SH-SY5Y (cell line): ENCODE results near the gene CRYZL1.
A peak's percentile ranks its signal among the peaks of the same experiment; 100 is the strongest.

ENCODE experiments used
- GATA2 ChIP-seq: IDR thresholded peaks from 2 replicates; pipeline ENCODE4 v1.6.1; 2011; ENCODE audit warnings: mild to moderate bottlenecking, low read depth, low read length
- GATA3 ChIP-seq: IDR thresholded peaks from 2 replicates; pipeline ENCODE4 v1.6.1; 2011; ENCODE audit warnings: low read depth, mild to moderate bottlenecking, low read length, moderate library complexity

CRYZL1 gene

DNA sequence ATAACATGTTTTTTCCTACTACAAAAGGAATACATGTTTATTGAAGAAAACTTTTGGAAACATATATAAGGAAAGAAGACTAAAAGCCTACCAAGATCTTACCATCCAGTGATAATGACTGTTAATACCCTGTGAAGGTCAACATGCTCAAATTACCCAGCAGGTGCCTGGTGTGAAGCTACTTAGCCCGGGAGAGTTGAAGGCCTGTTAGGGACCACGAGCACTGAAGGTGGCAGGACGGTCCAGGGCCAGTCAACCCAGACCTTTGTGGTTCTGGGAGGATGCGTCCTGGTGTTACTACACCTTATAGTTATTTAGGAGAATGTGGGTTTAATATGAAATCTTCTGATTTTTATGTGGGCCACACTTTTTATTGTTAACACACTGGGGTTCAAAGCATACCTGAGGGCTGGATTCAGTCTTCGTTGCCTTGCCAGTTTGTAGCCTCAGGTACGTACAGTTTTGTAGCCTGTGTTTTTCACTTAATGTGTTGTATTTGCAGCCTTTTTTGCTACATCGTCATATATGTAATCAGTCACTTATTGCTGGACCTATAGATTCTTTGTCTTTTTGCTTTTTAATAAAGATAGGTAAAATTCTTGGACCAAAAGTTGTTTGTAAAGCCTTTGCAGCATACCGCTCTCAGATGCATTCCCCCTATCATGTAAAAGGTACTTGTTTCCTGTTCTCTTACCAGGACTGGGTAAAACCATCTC is 10.6 kb upstream of the CRYZL1 start:
- TF ChIP-seq GATA3 (no peak), GATA2 (no peak)

DNA sequence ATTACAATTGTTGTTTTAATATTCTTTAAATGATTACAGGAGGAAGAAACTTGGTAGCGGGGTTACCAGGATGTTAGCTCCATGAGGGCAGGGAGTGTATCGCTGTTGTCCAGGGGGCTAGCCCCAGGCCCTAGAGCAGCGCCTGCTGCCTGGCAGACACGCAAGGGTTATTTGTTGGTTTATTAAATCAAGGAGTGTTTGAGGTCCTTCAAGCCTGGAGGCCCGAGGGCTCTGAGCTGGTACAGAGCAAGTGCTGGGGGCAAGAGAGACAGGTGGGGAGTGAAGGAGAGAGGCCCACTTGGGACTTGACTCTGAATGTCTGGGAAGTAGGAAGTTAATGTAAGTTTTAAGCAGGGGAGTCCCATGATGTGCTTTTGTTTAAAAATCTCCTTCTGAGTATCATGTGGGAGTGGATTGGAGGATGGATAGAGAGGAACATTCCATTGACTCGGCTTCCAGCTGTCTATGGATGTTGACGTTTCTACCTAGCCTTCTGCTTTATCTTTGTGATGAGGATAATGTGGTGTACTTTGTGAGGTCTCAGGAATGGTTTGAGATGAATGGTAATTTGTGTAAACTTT is 9.5 kb upstream of the CRYZL1 start:
- TF ChIP-seq GATA3 (no peak), GATA2 (no peak)

DNA sequence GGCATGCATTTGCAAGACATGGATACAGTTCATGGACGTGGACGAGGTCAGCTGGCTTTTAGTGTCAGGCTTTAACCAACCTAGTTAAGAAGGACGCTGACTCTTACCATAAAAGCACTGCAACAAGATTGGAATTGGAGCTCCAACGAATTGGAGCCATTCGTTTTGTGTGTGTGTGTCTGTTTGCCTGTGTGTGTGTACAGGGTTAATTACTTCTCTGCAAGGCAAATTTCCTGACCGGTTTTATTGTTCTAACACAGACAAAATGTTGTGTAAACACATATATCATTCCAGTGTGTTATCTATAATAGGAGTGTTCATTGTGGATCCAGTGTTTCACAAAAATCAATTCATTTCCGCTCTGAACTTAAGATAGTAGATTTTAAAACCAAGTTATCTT is 8.7 kb upstream of the CRYZL1 start:
- no peak for TF ChIP-seq GATA2
- no peak for TF ChIP-seq GATA3

DNA sequence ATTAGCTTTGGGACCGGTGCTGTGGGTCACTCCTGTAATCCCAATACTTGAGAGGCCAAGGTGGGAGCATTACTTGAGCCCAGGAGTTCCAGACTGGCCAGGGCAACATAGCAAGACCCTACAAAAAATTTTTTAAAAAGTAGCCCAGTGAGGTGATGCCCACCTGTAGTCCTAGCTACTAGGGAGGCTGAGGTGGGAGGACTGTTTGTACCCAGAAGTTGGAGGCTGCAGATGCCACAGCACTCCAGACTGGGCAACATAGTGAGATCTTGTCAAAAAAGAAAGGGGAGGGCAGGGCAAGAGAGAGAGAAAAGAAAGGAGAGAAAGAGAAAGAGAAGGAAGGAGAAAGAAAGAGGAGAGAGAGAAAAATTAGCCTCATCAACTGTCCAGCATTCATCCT is 7.0 kb upstream of the CRYZL1 start:
- TF ChIP-seq GATA2 (no peak), GATA3 (no peak)

DNA sequence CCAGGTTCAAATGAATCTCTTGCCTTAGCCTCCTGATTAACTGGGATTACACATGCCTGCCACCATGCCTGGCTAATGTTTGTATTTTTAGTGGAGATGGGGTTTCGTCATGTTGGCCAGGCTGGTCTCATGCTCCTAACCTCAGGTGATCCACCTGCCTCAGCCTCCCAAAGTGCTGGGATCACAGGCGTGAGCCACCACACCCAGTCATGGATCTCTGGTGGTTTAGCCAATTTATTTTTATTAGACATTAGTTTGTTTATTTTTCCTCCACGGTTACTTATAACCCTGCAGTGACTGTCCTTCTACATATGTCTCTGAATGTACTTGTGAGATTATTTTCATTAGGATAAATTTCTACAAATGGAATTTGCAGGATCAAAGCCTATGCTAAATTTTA is 6.0 kb upstream of the CRYZL1 start:
- no peak for TF ChIP-seq GATA3
- no peak for TF ChIP-seq GATA2

DNA sequence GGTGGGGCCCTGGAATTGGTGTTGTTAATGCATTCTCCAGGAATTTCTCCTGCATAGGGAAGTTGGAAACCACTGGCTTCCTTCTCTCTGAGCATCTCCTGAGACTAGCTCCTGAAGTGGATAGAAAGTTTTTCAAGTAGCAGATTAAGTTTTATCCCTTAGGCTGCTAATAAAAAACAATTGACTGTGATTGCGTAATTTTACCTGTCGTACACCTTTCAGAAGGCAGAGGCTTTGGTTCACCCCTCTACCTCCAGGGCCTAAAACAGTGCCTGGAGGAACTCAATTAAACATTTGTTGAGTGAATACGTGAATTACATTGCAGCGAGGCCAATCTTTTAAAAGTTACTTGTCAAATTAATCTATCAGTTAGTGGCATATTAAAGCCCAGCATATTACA is 4.2 kb upstream of the CRYZL1 start:
- no peak for TF ChIP-seq GATA3
- TF ChIP-seq GATA2, result no peak

DNA sequence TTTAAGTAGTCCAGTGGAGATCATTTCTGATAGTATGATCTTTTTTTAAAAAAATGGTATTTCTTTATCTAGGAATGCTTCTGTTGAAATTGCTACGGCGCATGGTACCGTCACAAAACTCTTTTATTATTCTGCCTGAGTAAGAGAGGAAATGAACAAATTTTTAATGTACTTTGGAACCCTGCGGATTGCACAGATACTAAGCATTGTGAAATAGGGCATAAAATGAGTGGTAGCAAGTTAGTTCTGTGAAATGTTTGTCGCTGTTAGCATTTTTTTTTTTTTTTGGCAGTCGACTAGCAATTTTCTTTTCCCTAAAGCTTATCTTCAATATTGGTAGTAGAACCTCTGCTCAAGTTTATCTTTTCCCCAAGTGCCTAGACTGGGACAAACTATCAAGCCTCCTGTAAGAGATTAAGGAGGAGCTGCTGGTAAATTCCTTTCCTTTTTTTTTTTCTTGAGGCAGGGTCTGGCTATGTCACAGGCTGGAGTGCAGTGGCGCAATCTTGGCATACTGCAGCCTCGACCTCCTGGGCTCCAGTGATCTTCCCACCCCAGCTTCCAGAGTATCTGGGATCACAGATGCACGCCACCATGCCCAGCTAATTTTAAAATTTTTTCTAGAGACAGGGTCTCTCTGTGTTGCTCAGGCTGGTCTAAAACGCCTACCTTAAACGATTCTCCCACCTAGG is 3.0 kb upstream of the CRYZL1 start:
- TF ChIP-seq GATA2 (no peak), GATA3 (no peak)

DNA sequence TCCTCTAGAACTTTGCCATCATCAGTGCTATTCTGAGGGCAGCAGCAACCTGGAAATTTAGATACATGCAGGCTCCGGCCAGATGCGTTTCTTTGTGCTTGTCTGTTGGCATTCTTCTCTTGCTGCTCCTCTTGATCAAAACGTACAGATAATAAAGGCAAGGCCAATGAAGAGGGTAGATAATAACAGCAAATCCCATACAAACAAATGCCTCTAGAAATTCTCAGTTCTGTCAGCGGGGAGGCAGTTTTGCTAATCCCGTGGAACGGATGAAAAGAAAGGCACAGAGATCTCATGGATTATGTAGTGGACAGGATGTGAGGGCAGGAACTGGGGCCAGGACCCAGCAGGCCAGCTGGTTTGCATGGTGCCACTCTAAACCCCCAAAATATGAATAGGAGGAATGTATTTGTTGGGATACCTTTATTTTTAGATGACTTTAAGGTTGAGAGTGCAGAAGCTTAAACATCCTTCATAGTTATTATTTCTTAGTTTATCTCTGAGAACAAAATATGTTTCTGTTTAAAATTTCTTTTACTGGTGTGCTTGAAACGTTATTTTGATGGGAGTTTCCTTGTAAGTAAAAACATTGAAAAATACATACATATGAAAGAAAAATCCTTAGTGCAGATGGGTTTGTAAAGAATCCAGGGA is 2.2 kb upstream of the CRYZL1 start:
- TF ChIP-seq GATA3, result no peak
- peak; percentile 61 for TF ChIP-seq GATA2

DNA sequence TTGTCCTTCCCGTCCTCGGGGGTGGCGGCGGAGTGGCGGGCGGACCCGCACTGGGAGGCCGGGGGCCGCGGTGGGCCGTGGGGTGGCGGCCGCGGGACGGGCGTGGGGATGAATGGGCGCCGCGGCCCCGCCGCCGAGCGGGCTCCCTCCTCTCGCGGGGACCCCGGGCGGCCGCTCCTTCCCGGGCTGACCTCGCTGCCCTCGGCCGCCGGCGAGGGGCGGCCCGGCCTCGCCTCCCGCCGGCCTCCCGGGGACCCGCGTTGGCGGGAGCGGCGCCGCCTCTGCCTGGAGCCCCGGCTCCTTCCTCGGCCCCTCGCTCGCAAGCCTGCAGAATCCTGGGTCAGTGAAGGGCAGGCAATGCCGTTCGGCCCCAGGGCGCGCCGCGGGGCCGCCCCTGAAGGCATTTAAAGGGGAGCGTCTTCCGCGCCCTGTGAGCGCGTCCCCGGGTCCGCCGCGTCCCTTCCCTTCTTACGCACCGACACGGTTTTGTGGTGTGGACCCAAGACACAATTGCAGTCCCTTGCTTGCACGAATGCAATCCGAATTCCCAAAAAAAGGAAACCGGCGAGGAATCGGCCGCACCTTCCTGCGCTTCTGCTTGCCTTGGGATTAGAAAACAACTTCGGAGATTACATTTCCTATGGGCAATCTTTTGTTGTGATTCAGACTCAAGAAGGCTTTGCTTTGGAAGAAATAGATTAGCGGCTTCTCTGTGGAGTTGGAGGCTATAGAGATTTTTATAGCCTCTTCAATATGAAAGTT is 1.5 kb upstream of the CRYZL1 start:
- no peak for TF ChIP-seq GATA3
- no peak for TF ChIP-seq GATA2

DNA sequence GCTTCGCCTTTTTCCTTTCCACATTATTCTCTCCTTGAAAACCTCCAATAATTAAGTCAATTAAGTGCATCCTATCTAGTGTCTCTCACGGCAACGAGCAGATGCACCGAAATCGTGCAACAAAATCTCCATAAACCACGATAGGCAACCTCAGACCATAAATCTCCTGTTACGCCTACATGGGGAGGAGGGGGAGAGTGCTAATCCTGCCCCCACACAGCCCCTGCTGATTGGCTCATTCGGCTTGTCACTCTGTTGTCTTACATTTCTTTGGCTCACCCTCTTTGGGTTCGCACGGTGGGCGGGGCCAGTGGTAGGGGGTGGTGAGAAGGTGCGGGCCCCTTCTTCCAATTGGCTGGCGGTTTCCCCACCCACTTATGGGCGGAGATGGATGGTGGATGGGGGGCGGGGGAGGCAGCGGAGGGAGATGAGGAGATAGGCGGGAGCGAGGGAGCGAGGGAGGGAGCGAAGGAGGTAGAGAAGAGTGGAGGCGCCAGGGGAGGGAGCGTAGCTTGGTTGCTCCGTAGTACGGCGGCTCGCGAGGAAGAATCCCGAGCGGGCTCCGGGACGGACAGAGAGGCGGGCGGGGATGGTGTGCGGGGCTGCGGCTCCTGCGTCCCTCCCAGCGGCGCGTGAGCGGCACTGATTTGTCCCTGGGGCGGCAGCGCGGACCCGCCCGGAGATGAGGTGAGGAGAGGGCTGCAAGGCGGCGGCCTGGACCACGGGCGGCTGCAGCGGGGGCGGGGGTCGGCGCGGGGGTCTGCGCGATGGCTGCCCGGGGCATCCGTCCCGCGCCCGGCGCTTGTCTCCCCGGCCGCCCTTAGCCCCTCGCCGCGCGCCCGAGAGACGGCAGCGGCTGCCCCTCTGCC is 720 bp upstream of the CRYZL1 start, which contains the start of gene ITSN1:
ITSN1 (plus strand) TSS at position 475 of the 869 bp plus-strand sequence. CDS start 76,328 bp downstream, outside the sequence.
- TF ChIP-seq GATA3 (0 out of 2 replicates have a peak, but pooled peaks have one; percentile 45), GATA2 (peak; percentile 98)

DNA sequence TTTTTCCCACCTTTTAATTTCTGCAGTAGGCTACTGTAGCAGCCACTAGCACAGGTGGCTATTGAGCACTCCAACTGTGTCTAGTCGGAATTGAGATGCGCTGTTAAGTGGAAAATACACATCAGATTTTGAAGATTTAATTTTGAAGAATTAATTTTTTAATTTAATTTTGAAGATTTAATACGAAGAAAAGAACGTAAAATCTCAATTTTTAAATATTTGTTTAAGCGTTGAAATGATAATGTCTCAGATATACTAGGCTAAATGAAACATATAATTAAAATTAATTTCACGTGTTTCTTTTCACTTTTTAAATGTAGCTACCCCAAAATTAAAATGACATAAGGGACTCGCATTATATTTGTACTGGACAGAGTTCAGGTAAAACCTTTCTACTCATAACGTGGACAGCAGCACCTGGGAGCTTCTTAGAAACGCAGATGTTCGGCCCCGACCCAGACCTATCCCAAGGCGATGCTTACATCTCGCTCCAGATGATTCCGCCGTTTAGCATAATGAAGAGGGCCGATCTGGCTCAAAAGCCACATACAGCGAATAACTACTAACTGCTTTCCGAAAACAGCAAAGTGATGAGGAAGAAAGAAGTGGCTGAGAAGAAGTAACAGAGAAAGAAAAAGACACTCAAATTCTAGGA is 717 bp downstream of the CRYZL1 start:
- no peak for TF ChIP-seq GATA3
- no peak for TF ChIP-seq GATA2

DNA sequence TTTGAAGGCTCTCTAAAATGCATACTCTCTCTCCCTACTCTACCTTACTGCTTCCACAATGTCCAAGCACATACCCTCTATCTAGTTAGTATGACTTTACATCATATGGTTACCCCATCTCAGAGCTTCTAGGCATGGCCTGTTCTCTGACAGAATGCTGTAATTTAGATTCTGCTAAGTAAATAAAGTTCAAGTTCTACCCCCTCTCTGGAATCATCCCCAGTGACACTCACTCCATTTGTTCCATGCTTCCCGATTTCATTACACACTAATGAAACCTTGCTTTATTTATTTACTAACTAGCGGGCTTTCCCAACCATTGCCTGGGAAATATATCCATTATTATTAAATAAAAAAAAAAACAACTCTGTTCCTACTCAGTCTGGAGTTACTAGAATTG is 7.3 kb downstream of the CRYZL1 start:
- TF ChIP-seq GATA2, result no peak
